ENCODE results near the gene PAGR1. TPM values are rescaled to one million over a fixed set of nuclear protein-coding genes. Genes with fewer than 3 reads are reported as not detected.

Gene PAGR1
- total RNA-seq, 1 donor from 2014 or later, result 23.0 TPM

DNA sequence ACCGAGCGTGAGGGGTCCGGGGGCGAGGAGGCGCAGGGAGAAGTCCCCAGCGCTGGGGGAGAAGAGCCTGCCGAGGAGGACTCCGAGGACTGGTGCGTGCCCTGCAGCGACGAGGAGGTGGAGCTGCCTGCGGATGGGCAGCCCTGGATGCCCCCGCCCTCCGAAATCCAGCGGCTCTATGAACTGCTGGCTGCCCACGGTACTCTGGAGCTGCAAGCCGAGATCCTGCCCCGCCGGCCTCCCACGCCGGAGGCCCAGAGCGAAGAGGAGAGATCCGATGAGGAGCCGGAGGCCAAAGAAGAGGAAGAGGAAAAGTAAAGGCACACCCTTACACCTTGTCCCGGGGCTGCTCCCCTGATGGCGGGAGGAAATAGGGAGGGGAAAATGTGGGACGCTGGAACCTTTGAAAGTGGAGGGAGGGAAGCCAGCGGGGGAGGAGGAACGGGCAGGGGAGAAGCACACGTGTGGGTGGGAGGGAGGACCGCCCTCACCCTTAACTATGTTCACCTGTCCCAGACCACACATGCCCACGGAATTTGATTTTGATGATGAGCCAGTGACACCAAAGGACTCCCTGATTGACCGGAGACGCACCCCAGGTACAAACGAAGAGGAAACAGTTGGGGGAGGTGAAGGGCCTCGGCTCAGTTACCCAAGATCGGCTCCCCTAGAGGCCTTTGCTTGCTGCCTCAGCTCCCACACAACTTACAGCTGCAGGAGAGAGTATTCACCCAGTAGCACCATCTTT lies 916 bp downstream of the PAGR1 start:
- H3K36me3 Mint-ChIP-seq (ENCODE audit: low read depth), result peaks cover 11% of the 10 kb centered on the region
- H3K9me3 Mint-ChIP-seq (ENCODE audit: low read depth), result no peaks in the 10 kb centered on the region
- peaks cover 72% of the 10 kb centered on the region for H3K4me1 Mint-ChIP-seq (ENCODE audit: low read depth)
- no peaks in the 10 kb centered on the region for H3K27me3 Mint-ChIP-seq (ENCODE audit: low read depth)
- peak overlapping the region; percentile 88 for H3K4me3 Mint-ChIP-seq (ENCODE audit: unreplicated experiment)
- no peak for TF ChIP-seq CTCF (IDR thresholded peaks at IDR 0.05)
- no peak for DNase-seq (ENCODE audit: low spot score)
- peak overlapping the region; percentile 95 for H3K27ac Mint-ChIP-seq (ENCODE audit: unreplicated experiment)

GRCh38 chr16:29818082-29818481 lies 2.1 kb downstream of the PAGR1 start:
- Mint-ChIP-seq H3K4me1 (ENCODE audit: low read depth) (peaks cover 74% of the 10 kb centered on the region), H3K4me3 (ENCODE audit: unreplicated experiment) (peak overlapping the region; percentile 51), H3K9me3 (ENCODE audit: low read depth) (no peaks in the 10 kb centered on the region), H3K36me3 (ENCODE audit: low read depth) (peaks cover 11% of the 10 kb centered on the region), H3K27ac (ENCODE audit: unreplicated experiment) (peak overlapping the region; percentile 73), H3K27me3 (ENCODE audit: low read depth) (no peaks in the 10 kb centered on the region)
- TF ChIP-seq CTCF (IDR thresholded peaks at IDR 0.05), result no peak
- DNase-seq (ENCODE audit: low spot score), result no peak

DNA sequence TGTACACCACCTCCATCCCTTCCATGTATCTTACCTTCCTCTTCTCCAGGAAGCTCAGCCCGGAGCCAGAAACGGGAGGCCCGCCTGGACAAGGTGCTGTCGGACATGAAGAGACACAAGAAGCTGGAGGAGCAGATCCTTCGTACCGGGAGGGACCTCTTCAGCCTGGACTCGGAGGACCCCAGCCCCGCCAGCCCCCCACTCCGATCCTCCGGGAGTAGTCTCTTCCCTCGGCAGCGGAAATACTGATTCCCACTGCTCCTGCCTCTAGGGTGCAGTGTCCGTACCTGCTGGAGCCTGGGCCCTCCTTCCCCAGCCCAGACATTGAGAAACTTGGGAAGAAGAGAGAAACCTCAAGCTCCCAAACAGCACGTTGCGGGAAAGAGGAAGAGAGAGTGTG lies 3.6 kb downstream of the PAGR1 start:
- Mint-ChIP-seq H3K4me3 (ENCODE audit: unreplicated experiment) (peak overlapping the region; percentile 92), H3K36me3 (ENCODE audit: low read depth) (peaks cover 11% of the 10 kb centered on the region), H3K4me1 (ENCODE audit: low read depth) (peaks cover 74% of the 10 kb centered on the region), H3K27me3 (ENCODE audit: low read depth) (no peaks in the 10 kb centered on the region), H3K27ac (ENCODE audit: unreplicated experiment) (peak overlapping the region; percentile 93), H3K9me3 (ENCODE audit: low read depth) (no peaks in the 10 kb centered on the region)
- DNase-seq (ENCODE audit: low spot score), result no peak
- TF ChIP-seq CTCF (IDR thresholded peaks at IDR 0.05), result peak; percentile 20

DNA sequence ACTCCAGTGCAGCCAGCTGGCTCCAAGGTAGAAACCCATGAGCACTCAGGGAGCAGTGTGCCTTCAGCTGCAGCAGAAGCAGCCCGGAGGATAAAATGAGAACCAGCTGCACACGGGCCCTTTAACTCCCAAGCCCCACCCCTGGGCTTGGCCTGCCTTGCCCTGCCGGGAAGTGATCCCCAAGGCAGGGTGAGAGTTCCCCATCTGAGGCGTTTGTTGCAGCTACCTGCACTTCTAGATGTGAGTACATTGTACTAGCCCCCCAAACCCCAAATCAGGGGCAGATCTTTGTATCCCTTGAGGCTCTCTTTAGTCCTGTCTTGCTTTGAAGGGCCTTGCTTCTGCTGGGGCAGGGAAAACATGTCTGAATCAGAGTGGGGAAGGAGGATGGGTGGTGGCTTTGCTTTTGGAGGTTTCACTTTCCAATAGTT lies 4.3 kb downstream of the PAGR1 start, which contains the start of gene MVP:
Gene MVP, plus strand, starts transcription at position 192 of the 431 bp plus-strand sequence. CDS start 10,088 bp downstream, outside the sequence.
- H3K4me1 Mint-ChIP-seq (ENCODE audit: low read depth), result peaks cover 74% of the 10 kb centered on the region
- H3K4me3 Mint-ChIP-seq (ENCODE audit: unreplicated experiment), result peak within 1 kb of the TSS; percentile 92
- H3K36me3 Mint-ChIP-seq (ENCODE audit: low read depth), result peaks cover 11% of the 10 kb centered on the region
- H3K27me3 Mint-ChIP-seq (ENCODE audit: low read depth), result no peaks in the 10 kb centered on the region
- no peaks in the 10 kb centered on the region for H3K9me3 Mint-ChIP-seq (ENCODE audit: low read depth)
- peak within 1 kb of the TSS; percentile 93 for H3K27ac Mint-ChIP-seq (ENCODE audit: unreplicated experiment)
- DNase-seq (ENCODE audit: low spot score), result no peak
- TF ChIP-seq CTCF (IDR thresholded peaks at IDR 0.05), result no peak

DNA sequence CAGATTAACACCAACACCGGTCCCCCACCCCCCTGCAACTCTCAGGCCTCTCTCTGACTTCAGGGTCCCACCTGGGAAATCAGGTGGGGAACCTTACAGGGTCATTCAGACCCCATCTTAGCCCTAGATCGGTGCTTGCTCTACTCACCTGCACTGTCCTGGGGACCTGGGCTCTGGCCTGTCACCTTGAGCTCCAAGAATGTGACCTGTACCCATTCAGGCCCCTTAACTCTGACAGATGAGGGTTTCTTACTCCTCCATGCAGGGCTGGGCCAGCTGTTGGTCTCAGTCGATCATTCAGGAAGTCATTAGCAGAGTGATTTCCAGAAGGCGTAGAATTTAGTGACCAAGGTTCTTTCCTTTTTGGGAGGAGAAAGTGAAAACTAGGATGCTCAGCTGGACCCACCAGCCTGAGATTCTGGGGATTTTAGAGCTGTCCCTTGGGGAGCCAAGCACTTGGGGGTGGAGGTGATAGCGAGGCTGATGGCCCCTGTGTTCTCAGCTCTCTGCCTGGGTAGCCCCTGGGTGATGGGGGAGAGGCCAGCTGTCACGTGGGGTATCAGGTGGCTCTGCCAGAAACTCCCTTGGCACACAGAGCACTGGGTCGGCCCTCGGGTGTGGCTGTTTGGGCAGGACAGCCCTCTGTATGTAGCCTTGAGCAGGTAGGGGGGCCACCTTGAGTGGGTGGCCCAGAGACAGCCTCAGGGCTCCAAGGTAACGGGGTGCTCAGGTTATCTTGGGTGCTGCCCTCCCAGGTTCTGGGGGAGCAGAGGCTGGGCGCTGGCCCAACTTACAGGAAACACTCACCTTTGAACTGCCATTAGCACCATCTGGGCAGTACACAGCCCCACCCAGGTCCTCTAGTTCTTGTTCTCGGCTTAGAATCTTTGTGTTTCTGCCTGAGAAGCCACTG lies 5.0 kb downstream of the PAGR1 start:
- peaks cover 76% of the 10 kb centered on the region for H3K4me1 Mint-ChIP-seq (ENCODE audit: low read depth)
- peaks cover 11% of the 10 kb centered on the region for H3K36me3 Mint-ChIP-seq (ENCODE audit: low read depth)
- no peaks in the 10 kb centered on the region for H3K27me3 Mint-ChIP-seq (ENCODE audit: low read depth)
- peak overlapping the region; percentile 93 for H3K27ac Mint-ChIP-seq (ENCODE audit: unreplicated experiment)
- DNase-seq (ENCODE audit: low spot score), result no peak
- peak overlapping the region; percentile 92 for H3K4me3 Mint-ChIP-seq (ENCODE audit: unreplicated experiment)
- no peak for TF ChIP-seq CTCF (IDR thresholded peaks at IDR 0.05)
- no peaks in the 10 kb centered on the region for H3K9me3 Mint-ChIP-seq (ENCODE audit: low read depth)
